HG03378 (cell line): ENCODE data around the gene PLCXD3.

Experiments used
- ATAC-seq: cut with Tn5 transposase; IDR thresholded peaks from one replicate; pipeline ENCODE4 v1.9.1; 2021; ENCODE audit warnings: mild to moderate bottlenecking, moderate library complexity; ENCODE audit not compliant: unreplicated experiment

PLCXD3 gene

DNA sequence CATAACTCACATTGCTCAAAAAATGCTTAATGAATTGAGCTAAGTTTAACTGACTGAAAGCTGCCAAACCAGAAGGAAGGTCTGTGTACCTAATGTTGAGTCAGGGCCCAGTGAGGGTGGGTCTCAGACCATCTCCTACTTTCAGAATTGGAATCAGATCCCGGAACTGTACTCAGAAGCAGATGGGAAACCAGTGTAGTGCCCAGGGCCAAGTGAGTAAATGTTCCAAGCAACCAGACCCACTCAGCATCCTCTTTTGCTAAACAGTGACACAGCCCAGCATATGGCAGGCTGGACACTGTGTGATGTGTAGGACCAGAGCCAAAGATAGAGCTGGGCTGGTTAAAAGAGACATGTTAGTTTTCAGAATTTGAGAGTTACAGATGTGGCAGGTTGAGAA is 94.1 kb downstream of the PLCXD3 start:
- ATAC-seq = no peak

DNA sequence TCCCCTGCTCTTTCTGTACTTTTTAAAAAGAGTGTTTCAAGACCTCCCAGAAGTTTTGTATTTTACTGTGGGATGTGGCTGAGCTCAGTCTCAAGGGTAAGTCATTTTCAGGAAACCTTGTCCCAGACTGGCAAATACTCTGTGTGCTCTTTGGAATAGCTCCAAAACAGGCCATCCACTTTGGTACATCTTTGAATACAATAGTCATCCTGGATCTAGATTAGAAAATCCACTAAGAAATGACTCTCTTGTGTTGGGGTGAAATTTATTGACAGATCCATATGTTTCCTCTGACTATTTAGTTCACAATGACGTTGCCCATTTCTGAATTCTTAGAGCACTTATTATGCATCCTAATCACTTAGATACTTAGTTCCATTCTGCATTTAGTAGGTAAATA is 95.2 kb downstream of the PLCXD3 start:
- ATAC-seq = no peak

DNA sequence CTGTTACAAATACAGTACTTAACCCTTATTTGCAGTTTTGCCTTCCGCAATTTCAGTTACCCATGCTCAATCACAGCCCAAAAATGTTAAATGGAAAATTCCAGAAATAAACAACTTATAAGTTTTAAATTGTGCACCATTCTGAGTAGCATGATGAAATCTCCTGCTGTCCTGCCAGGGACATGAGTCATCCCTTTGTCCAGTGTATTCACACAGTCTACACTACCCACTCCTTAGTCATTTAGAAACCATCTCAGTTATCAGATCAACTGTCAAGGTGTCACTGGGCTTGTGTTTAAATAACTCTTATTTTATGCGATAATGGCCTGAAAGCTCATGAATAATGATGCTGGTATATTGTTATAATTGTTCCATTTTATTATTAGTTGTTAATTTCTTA is 95.8 kb downstream of the PLCXD3 start:
- peak; percentile 72 for ATAC-seq

DNA sequence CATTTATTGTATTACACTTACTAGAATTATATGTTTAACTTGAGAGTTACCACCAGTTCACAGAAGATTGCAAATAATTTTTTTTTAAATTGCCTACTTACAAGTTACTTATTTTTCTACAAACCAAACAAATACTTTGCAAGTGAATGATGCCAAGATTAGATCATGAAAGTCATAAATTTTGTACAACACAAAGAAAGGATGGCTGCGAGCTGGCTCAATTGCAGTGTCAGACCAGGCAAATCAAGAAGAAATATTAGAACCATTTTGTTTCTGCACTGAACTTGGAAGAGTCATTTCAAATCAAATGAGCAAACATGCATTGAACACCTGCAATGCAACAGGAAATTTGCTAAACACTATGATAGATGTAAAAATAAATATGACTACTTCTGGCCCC is 97.3 kb downstream of the PLCXD3 start:
- ATAC-seq = no peak

DNA sequence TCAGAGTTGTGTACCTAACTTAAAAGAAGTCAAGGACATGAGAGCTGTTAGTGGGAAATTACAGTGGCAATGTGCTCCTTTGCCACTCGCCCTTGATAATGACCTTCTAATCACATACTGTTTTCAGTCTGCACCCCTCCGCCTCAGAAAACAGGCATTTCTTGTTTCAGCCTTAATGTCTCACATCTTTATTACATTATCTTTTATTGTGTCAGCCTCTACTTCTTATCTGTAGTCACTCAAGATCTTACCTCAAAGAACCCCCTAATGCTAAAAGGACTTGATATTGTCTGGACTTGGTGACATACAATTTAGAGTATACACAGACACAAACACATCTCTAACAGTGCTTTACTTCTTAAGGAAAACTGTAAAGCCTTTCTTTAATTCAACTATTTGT is 97.9 kb downstream of the PLCXD3 start:
- ATAC-seq = no peak

DNA sequence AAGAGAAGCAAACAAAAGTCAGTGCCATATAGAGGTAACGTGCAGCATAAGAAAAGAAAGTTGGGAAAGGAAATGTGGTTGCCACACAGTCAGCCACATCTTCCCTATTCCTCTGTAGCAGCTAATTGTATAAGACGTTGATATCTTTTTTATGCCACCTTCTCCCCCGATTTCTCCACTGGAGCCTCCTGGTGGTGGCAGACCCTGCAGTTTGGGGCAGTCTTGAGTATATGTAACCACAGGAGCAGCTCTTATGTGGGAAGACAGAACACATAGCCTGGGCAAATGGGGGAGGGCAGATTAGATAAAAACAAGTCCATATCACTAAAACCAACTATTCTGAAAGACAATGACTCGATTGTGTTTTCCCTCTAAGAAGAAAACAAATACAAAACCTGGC is 99.7 kb downstream of the PLCXD3 start:
- ATAC-seq = no peak

DNA sequence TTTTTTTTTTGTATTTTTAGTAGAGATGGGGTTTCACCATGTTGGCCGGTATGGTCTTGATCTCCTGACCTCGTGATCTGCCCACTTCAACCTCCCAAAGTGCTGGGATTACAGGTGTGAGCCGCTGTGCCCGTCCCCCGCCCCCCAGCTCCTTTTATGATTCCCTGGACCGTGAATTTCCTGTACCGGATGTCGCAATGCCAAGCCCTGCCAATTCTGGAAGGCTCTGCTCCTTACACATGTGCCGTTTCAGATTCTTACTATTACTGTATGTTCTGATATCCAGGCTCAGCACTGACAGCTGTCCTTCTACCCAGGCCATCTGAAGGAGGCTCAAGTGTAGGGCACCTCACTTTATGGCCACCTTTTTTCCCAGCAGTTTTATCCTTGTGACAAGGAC is 100.1 kb downstream of the PLCXD3 start:
- ATAC-seq = no peak

DNA sequence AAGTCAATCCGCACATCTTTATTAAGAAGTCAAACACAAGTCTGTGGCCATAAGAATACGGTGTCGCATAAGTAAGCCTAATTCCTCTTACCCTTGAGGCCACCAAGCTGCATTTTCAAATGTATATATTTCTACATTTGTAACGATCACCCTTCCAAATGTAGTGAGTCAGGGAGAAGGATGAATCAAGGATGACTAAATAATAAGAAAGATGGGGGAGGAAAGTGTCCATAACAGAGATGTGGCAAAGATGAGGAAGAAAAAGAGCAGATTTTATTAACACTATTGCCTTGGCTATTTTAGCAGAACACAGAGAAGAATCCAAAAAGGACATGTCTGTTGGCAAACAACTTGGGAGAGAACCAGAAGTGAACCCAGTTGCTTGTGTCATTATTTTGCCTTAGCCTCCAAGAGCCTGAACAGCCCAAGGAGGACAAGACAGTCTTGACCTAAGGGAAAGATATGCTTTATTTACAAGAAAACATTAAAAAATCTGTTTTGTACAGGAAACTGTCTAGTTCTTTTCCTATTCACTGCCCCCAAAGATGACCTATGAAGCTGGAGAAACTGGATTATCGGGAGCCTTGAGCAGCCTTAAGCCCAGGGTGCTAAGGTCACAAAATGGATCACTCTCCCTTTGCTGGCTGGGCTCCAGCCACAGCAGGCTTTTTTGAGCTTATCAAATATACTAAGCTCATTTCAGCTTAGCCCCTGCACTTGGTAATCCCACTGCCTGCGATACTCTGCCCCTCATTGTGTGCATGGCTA is 101.5 kb downstream of the PLCXD3 start:
- no peak for ATAC-seq

DNA sequence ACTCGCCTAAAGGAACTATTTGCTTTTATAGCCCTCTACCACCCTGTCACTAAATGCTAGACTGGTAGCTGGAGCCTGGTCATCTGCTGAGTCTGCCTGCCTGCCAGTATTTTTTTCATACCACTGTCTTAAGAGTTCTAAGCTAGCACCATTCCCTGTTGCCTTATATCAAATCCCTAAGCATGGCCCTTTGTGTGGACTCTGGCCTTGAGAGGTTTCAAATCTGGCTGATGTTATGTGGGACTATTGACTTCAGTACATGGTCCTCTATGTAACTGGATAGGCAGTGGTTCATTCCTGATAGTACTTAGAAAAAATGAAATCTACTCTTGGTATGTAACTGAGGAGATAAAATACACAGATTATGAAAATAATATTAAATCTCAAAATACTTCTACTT is 103.5 kb downstream of the PLCXD3 start:
- ATAC-seq = no peak

DNA sequence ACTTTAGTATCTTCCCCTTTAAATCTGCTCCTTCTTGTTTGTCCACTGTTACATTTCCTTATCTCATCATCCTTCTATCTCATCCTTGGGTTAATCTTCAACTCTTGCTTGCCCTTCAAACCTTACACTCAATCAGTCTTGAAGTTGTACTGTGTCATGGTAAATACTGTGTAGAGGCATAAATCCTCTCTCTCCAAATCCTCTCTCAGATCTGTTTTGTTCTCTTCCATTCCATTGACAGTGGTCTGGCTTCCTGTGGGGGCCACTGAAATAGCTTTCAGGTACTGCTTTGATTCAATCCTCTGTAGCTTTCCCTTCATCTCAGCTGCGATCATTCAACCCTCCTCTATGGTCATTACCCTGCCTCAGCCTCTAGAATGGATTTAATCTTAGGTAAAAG is 104.0 kb downstream of the PLCXD3 start:
- no peak for ATAC-seq

DNA sequence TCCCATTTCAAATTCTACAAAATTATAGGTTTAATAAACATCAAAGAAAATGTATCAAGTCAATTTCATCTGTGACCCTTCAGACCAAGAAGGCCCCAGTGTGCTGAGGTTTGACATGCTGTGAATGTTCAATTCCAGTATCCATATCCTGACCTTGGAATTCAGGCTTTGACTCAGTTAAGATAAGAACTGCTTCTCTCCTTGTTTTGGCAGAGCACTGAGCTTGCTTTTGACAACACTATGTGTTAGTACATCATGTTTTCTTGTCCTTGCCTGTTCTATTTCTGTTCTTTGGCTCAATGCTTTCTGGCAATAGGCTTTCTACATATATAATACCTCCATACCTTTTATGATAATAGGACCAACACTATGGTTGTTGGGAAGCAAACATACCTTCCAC is 105.6 kb downstream of the PLCXD3 start:
- ATAC-seq = no peak

DNA sequence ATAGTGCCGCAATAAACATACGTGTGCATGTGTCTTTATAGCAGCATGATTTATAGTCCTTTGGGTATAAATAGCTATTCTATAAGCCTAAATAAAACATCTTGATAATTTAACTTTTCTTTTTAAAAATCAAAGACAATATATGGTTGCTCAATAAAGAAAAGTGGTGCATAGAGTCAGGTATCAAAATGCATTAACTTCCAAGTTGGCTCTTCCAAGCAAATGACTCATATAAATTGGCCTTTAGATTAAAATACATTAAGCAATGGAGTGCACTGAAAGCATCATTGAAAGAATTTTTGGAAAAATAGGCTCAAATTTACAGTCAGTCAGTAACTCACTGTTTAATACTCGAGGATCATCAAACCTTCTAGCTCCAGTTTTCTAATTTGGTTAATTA is 106.6 kb downstream of the PLCXD3 start:
- ATAC-seq = no peak

DNA sequence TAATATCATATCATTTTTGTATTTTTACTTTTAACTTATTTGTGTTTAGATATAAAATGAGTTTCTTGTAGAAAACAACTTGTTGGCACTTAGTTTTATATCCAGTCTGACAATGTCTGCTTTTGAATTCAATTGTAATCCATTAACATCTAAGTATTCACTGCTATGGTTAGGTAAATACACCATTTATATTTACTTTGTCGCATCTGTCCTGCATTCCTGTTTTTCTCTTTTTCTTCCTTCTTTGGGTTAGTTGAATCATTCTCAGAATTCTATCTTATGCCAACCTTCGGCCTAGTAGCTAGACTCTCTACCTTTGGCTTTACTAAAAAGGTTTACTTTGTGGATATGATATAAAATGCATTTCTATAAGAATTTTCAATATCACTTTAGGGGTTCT is 107.6 kb downstream of the PLCXD3 start:
- ATAC-seq = no peak

DNA sequence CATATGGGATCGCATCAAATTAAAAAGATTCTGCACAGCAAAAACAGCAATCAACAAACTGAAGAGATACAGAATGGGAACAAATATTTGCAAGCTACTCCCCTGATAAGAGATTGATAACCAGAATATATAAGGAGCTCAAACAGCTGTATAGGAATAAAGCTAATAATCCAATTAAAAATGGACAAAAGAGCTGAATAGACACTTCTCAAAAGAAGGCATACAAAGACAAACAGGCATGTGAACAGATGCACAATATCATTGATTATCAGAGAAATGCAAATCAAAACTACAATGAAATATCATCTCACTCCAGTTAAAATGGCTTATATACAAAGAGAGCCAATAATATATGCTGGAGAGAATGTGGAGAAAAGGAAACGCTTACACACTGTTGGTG is 110.6 kb downstream of the PLCXD3 start:
- ATAC-seq = no peak

DNA sequence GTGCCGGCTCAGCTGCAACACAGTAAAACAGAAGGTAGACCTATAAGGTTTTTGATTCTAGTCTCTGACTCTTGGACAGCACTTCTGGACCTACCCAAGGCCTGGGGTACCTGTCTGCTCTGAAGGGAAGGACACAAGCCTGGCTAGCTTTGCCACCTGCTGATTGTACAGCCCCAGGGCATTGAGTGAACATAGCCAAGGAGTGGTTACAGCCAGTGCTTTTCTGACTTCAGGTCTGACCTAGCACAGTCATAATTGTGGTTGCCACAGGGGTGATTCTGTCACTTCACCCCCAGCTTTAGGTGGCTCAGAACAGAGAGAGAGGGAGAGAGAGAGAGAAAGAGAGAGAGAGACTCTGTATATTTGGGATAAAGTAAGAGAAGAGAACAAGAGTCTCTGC is 118.4 kb downstream of the PLCXD3 start:
- ATAC-seq = no peak

DNA sequence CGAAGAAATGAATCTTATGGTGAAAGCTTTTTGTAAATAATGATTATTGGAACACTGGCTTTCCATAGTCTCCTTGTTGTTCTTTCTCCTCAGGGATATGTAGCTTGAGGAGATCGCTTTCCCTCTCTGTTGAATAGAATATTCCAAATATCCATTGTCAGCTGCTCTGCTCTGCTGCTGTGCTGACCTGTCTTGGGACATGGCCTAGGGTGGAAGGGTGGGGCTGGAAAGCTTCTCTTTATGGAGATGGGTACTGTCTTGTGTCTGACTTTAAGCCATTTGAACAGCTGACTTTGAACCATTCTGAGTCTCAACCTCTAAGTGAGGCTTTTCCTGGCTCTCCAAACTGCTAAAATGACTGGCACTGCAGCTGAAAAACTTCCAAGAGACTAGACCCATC is 135.8 kb downstream of the PLCXD3 start:
- no peak for ATAC-seq

DNA sequence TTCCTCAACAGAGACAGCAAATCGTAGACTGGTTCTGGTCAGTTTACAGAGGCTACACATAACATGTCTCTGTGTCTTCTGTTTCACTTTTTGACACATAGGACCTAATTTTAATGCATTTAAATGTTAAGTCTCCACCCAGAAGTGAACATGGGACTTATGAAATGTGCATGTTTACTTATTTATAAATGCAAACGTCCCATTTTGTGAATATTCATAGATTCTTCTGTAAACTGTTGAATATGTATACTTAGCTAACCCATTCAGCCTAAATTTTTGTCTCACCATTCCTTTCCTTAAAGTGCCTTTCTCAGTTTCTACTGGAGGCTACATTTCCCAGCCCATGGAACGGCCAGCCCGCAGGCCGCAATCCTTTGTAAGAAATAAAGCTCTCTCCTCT is 137.2 kb downstream of the PLCXD3 start:
- no peak for ATAC-seq

DNA sequence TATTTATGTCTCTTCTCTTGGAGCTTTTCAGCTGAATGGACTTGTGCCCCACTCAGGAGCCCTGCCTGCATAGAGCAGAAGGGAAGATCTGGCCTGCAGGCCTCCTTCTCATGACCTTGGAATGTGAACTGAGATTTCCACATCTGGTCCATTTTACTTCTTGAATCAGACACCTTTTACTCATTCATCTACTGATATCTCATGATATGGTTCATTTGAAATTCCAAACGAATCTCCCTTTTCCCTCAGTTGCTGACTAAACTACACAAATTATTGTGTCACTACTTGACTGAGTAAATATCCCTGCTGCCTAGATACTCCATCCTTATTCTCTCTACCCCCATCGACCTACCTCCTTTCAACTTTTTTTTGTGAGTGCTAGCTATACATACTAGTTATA is 138.7 kb downstream of the PLCXD3 start:
- no peak for ATAC-seq

DNA sequence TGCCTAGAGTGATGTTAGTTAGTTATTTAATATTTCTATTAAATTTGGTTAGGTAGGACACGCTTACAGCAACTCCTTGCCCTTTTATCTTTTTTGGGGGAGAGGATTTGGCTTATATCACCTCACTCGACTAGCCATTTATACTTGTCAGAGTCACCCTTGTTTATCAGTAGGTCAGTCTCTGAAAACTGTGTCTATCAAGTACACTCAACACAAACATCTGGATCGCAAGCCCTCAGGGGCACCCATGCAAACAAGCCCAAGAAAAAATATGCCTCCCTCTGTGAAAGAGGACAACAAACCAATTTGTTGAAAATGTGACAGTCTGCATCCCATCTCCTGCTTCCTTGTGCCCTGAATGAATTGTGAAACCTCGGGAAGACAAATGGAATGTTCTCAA is 139.9 kb downstream of the PLCXD3 start:
- no peak for ATAC-seq

DNA sequence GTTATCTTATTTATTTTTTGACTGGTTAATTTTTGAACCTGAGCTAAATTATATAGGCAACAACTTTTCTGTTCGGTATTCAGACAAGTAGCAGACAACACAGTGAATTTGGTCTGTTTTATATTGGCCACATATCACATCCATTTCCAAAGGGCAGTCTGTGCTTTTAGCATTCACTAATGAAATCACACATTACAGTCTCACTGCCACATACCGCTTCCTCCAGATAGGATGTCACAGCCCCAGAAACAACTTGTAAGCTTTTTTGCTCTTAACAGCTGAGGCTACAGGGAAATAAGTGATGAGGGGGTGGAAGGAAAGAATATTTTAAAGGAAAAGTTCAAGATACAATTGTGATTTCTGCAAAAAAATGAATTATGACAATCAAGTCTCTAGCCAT is 140.6 kb downstream of the PLCXD3 start:
- ATAC-seq = no peak

DNA sequence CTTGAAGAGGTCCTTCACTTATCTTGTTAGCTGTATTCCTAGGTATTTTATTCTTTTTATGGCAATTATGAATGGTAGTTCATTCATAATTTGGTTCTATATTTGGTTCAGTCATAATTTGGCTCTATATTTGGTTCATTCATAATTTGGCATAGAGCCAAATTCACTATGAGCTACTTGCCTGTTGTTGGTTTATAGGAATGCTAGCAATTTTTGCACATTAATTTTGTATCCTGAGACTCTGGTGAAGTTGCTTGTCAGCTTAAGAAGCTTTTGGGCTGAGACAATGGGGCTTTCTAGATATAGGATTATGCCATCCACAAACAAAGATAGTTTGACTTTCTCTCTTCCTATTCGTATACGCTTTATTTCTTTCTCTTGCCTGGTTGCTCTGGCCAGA is 142.2 kb downstream of the PLCXD3 start:
- no peak for ATAC-seq

DNA sequence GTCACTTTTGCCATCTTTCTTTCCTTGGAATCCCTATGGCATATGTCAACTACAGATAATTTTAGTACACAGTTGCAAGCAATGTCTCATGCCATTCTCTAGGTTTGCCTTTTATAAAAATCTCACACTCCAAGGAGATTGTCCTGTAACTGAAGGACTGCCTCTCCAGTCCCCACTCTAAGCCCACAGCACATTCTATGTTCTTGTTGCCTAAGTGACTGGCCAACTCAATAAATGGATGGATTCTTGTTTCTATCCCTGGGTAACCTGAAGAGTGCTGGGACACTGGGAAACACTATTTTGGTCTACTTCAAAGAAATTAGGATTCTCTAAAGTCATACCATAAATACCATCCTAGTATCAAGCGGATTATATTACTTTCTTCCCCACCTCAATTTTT is 145.0 kb downstream of the PLCXD3 start:
- no peak for ATAC-seq

DNA sequence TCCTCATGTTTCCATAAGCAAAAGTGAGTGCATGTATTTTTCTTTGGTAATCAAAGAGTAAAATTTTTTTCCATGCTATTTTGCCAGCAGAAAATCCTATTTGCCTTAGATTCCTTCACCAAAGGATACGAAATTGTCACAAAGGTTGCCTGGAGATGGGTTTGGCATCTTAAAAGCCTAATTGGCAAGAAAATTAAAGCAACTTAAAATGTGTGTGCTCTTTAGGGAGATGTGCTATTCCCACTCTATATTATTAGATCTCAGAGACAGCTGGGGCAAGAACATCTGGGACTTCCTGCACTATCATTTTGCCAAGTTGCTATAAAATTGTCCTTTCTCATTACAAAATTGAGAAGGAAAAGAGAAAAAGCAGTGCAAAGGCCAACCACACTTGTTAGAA is 146.1 kb downstream of the PLCXD3 start:
- ATAC-seq = no peak
